Endometrium (tissue), 2 donors: ENCODE results near the gene PEX11A.

ENCODE experiments used
- FAIRE-seq: peaks from 2 replicates; lab custom pipeline; 2012; peaks lifted over from hg19 to GRCh38; lab: Jason Lieb, UNC
- donor health status: control.
- donor health status: control.

Gene PEX11A

DNA sequence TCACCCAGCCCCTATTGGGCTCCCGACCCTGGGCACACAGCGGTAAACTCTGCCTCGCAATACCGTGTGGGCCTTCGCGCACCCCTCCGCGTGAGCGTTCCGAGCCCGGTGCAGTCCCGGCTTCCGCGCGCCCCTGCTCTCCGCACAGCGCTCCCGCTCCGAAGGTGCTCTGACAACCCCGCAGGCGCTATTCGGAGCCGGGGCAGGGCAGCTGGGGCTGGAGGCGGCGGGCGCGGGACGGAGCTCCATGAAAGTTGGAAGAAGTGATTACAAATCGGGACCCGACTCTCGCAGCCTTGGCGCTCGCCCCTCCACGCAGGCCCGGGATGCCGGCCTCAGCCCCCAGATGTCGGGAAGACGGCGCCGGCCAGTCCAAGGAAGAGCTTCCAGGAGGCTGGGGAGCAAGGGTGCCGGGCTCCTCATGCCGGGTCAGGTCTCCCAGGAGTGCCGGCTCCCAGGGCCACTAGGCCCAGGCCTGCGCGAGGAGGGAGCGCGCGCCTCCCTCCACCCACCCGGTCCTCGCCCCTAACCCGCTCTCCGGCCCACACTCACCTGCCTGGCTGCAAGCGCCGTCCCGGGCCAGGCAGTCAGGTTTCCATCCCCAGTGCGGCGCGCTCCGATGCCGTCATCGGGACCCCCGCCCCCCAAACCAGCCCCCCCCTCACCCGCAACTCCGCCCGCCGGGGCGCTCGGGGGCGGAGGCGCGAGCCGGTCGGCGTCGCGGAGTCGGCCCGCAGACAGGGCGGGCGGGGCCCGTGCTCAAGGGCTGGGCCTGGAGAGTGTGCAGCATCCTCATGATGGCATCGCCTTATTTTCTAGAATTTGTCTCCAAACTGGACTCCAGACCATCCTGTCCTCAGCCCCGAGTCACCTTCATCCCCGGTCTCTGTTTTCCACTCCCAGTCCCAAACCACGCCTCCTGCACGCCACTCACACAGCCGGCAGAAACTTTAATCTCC lies 35.4 kb downstream of the PEX11A start, which contains the start of gene KIF7:
KIF7 (minus strand) TSS at position 621 of the 959 bp plus-strand sequence. CDS start 2,537 bp downstream, outside the sequence.
- FAIRE-seq, result no peak

DNA sequence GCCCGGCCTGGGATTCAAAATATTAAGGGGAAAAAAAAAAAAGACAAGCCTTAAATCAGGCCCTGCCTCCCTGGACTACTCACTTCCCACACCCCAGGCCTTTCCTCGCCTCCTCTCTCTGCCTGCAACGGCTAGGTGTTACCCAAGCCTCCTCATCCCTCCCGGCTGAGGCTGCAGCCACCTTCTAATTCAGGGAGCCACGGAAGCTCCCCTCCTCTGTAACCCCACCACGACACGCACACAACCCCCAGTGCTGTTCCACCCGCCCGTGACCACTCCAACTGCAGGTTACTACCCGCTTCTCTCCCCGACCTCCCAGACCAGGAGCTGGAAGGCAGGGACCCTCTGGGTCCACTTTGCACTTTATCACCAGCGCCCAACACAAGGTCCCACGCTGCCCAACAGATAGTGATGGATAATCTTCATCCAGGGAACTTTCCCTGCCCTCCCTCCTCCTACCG lies 36.2 kb downstream of the PEX11A start:
- no peak for FAIRE-seq

DNA sequence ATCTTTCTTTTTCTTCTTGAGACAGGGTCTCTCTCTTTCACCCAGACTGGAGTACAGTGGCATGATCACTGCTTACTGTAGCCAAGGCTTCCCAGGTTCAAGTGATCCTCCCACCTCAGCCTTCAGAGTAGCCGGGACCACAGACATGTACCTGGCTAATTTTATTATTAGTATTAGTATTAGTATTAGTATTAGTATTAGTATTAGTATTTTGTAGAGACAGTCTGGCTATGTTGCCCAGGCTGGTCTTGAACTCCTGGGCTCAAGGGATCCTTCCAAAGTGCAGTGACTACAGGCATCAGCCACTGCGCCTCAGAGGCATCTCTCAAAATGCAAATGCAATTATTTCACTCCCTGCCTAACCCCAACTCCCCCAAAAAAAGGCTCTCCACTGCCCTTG lies 37.0 kb downstream of the PEX11A start:
- FAIRE-seq, result no peak

DNA sequence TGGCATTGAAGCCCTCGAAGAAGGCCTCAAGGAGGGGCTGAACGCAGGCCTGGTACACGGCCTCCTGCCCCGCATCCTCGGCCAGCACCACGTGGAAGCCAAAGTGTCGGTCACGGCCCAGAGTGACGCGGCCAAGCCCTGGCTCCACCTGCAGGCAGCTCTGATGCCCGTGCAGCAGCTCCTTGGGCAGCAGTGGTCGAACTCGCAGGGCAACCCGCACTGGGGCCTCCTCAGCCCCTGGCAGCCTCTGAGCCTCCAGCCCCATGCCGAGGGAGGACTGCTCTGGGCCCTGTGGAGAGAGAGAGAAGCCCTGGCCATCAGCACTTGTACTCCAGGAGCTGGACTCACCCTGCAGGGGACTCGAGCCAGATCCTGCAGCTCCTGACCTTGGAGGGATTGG lies 37.9 kb downstream of the PEX11A start:
- FAIRE-seq, result no peak

DNA sequence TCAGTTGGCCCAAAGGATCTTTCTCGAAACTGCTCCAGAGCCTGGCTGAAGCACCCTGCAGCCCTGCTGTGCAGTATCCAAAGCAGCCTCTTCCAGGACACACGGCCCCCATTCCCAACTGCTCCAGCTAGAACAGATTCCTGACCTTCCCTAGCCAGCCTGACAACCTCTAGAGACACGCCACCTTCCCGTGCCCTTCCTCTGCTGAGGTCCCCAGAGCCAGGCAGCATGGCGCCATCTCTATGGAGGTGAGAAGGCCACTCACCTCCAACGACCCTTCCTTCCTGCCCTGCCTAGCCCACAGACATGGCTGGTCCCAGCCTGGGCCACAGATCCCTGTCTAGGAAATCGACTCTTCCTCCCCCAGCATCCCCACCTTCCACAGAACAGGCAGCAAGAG lies 38.4 kb downstream of the PEX11A start:
- FAIRE-seq, result no peak

DNA sequence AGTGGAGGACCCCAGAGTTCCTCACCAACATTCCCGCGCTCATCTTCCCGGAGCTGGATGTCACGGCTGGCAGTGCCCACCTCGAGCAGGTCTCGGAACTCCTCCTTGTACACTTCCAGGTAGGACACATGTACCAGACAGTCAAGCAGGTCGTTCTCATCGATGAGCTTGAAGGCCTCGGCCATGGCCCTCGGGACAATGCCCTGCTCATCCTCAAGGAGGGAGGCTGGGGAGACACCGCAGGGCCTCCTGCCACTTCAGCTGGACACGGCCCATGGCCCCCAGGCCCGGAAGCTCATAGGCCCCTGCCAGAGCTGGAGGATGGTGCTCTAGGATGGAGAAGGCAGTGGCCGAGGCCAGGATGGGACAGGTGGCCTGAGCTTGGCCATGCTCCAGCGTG lies 40.8 kb downstream of the PEX11A start:
- no peak for FAIRE-seq

DNA sequence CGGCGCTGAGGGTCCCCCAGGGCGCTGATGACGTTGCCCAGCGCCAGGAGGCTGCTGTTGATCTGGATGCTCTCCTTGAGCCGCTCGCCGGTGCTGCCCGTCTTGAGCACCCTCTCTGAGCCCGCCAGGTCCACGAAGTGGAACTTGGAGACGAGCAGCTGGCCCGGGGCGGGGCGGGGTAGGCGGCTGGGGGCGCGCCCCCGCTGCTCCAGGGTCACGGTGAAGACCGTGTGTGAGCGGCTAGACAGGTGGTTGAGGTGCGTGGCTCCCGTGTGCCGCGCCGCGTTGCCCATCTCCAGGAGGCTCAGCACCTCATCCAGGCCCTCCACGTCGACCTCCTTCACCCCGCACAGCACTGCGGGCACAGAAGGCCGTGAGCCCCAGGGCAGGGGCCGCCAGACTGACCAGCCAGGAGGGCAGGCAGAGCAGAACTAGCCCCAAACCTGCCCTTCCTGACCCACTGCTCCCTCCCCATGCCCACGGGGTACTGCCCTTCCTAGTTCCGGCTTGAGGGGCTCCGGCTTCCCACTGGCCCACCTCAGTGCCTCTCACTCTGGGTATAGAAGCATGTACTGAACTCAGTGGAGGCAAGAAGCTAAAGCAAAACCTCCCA lies 41.4 kb downstream of the PEX11A start:
- no peak for FAIRE-seq

DNA sequence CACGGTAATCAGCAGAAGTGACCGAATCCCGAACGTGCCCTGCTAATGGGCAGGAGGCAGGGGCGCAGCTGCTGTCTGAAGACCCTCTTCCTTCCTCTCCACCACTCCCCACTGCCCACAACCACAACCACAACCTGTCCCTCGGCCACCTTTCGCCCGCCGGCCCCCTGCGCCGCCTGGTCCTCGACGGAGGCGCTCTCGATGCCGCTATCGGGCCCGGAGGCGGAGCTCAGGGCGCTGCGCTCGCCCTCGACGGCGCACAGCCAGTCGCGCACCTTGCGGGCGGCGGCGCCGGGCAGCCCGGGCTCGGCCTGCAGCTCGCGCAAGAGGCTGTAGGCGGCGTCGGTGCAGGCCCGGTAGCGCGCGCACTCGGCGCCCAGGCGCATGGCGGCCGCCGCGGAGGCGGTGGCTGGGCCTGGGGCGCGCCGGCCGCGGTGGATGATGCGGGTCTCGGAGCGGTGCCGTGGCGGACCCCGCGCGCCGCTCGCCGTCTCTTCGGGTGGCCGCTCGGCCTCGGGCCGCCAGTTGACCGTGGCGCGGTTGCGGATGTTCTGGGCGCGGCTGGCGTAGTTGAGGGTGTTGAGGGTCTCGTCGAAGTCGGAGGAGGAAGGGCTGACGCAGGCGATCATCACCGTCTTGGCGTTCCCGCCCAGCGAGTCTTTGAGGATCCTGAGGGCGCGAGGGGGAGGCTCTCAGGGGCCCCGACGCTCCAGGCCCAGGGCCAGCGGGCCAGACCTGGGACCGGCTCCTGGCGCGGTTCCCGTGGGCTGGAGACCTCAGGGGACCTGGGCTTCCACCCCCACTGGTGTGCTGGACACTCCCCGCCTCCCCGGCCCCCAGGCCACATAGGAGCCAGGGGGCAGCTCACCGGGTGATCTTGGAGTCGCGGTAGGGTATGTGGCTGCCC lies 42.2 kb downstream of the PEX11A start:
- no peak for FAIRE-seq

DNA sequence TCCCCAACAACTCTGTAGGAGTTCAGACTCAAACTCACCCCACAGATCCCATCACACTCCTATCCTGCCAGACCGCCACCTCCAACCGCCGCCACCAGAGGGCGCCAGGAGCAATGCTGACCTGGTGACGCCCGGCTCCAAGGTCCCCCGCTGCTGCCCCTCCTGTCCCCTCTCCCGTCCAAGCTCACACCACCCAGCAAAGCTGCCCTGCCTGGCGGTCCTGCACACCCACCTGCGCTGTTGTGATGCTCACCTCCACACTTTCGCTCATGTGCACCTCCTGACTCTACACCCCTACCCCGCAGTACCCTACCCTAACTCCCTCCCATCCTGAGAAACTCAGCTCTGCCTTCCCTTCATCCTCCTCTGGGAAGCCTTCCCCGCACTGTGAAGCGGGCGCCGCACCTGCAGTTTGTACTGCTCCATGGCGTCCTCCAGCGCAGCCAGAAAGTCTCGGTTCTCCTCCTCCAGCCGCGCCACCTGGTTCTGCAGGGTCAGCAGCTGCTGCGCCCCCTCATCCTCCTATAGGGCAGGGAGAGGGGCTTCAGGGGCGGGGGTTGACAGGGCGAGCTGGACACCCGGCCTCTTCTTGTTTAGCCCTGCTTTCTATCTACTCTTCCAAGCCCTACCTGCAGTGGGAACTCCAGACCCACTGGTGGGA lies 43.2 kb downstream of the PEX11A start:
- FAIRE-seq, result no peak

DNA sequence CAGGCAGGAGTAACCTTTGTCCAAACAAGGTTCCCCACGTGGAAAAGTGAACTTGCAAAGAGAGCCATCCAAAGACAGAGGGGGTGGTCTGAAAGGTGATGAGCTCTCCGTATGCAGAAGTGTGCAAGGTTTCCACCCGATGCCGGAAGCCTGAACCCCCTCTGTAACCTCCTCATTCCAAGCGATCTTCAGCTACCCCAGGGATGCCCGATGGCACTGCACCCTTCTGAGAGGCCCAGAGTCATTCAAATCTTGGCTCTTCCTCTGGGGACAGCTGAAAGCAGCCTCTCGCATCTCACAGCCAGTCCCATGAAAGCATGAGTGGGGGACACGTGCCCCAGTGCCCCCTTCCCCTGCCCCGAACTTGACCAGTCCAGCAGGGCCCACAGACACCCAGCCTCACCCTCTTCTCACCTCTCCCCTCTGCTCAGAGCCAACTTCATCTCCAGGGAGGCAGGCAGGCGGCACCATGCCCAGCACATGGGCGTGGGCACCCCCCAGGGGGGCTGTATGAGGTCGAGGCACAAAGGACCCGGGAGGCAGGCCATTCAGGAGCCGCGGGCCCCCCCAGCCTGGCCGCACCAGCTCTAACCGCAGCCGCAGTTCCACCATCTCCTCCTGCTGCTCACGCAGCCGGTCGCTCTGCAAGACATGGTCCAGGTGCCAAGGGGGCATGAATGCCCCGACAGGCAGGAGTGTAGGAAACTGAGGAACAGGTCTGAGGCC lies 44.0 kb downstream of the PEX11A start:
- FAIRE-seq, result no peak

DNA sequence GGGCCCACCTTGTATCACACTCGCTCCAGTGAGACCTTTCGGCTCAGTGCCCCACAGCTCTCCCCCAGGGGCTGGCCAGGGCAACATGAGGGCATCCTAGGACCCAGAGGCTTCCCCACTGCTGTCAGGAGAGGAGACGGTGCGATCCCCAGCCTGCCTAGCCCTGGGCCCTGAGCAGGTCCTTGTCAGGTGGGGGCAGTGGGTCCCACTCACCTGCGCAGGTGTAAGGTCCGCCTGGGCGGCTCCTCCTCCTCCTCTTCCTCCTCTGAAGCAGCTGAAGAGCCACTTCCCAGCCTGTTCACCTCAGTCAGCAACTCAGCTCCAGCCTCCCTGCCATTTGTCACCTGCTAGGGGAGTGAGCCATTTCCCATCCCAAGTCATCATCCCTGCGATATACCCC lies 44.9 kb downstream of the PEX11A start:
- no peak for FAIRE-seq

DNA sequence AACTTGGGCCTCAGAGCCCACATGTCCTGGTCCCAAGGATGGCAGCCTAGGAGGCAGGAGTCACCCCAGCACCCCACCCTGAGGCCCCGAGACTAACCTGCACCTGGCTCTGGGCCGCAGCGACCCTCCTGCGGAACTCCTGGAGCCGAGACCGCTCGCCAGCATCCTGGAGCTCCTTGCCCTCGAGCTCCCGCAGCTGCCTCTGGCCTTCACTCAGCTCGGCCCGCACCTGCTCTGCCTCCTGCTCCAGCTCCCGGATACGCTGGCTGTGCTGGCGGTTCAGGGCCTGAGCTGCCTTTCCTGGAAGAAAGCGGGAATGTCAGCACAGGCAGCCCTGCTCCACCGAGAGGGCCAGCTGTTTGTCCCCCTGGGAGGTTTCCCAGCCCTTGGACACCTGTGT lies 48.4 kb downstream of the PEX11A start:
- no peak for FAIRE-seq

DNA sequence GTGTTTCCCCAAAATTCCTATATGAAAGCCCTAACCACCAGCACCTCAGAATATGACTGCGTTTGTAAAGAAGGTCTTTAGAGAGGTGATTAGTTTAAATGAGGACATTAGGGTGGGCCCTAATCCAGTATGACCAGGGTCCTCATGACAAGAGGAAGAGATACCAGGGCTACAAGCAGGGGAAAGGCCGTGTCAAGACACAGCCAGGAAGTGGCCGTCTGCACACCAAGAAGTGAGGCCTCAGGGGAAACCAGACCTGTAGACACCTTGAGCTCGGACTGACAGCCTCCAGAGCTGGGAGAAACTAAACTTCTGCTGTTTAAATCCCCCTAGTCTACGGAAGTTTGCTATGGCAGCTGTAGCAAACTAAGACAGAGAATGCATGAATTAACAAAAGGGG lies 49.5 kb downstream of the PEX11A start:
- no peak for FAIRE-seq

DNA sequence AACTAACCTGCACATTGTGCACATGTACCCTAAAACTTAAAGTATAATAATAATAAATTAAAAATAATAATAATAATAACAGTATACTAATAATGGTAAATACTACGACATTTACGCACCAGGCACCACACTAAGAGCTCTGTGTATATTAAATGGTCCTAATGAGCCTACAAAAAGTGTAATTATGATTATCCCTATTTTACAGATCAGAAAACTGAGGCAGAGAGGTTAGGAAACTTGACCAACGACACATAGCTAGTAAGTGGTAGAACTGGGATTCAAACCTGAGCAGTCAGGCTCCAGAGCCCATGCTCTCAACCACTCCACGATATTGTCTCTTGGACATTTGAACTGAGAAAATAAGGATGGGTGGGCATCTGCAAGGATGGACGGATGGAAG lies 50.3 kb downstream of the PEX11A start:
- FAIRE-seq, result no peak

DNA sequence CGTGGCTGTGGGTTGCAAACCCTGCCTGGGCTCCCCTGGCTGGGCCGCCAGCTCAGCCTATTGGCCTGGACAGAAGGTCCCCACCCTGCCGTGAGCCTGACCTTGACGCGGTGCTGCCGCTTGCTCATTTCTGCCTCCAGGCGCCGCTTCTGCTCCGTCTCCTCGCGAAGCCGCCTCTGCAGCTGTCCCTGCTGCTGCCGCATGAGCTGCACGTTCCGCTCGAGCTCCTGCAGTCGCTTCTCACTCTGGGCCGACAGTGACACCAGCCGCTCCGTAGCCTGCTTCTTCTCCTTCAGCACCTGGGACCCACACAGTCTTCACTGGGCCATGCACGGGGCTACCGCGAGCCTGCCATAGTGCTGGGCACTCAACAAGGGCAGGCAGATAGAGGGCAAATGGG lies 57.0 kb downstream of the PEX11A start:
- FAIRE-seq, result no peak

DNA sequence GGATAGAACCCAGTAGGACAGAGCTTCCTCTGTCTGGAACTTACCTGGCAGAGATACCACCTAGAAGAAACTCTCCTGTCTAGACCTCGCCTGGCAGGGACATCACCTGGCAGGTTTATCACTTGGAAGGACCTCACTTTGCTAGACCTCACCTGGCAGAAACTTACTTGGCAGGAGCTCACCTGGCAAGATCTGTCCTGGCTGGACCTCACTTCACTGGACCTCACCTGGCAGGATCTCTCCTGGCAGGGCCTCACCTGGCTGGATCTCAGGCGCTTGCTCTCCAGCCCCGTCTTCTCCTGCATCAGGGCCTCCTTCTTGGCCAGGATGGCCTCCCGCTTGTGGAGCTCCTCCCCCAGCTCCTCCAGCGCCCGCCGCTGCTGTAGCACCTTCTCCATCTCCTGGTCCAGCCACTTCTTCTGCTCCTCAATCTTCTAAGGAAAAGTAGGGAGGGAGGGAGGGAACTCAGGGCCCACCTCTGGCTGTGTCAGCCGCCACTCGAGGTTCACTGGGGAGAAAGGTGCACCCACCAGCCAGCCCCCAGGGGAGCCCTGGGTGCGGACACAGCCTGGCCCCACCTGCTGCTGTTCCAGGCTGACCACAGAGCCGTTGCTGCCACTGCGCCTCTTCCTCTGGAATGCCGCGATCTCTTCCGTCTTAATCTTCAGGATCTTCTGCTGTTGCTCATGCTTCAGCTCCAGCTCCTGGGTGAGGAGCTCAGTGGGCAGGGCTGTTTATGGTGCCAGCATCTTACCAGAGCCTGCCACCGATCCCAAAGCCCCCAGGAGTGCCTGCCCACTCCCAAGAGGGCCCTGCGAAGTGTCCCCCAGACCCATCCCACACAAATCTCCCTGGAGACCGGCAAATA lies 57.8 kb downstream of the PEX11A start:
- no peak for FAIRE-seq

DNA sequence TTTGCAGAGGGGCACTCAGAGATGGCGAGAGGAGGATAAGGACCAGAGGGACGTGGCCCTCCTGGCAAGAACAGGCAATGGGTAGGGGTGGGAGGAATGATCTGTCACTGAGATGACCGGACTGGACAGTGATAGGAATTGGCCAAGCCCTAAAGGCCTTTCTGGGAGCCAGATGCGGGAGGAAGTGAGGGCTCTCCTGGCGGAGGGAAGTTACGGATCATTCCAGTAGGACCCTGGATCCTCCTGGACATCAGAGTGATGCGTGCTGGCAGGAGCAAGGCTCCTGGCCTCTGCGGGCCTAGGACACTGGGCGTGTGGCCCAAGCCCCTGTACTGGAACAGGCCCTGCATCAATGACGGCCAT lies 58.7 kb downstream of the PEX11A start:
- FAIRE-seq, result no peak
